ENCODE measurements around the gene PDE1C. TPM values are rescaled to one million over a fixed set of nuclear protein-coding genes. Genes with fewer than 3 reads are reported as not detected.

PDE1C gene
- total RNA-seq, 8 experiments from 2014 or later = 0.49 to 140 (median 19.3) TPM

DNA sequence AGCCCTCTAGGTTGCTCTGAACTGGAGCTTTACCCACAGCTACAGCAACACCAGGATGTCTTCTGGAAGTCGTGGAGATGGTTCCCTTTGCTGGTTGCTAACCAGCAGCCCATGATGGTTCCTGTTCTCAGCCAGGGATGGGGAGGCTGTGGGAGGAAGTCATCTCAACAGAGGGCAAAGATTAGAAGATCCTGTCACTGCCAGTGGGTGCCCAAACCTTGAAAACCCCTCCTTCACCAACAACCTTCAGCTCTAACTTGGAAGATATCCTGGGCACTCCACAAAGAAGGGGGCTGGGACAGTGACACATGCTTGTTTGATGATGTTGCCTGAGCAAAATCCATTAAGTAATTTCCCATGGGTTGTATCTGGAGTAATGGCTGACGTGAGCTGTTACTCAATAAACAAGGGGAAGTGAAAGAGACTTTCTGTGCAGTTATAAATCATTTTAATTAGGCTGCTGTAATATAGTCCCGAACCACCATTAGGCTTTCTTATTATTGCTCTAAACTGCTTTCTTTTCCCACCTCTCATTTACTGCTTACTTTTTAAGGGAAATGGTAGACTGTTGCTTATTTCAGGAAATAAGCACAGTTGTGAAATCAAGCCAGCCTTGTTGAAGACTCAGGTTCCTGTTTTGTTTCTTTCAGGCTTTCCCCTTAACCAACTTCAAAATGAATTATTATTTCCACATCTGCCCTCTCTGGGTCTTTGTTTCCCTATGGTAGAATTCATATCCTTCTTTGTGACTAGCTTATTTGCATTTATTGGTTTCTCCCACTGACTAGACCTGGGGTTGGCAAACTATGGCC lies 258.4 kb downstream of the PDE1C start:
- peaks cover 14 to 24% of the 10 kb centered on the region in 2 donors for H3K4me1 ChIP-seq (replicated peaks in 1 of 2)
- H3K27ac ChIP-seq = peak overlapping the region; percentile 40 to 68
- in situ Hi-C loops (cut with MboI; ENCODE audit: low pct_unique_long_range_greater_than_20kb in 2 of 9, low sequenced_read_pairs in 9 of 9, unreplicated experiment in 9 of 9) = no loop called here
- no peak overlapping the region for H3K4me3 ChIP-seq
- peak in 7 of 8 experiments; percentile 81 to 99 (median 99) for ATAC-seq (replicated peaks in 6 of 8)
- 0 to 58% (median 42%) methylated on average over 1 to 3 of the region's 3 CpGs; no CpG with 5 or more reads in 3 of the 10 experiments for WGBS, 10 experiments

DNA sequence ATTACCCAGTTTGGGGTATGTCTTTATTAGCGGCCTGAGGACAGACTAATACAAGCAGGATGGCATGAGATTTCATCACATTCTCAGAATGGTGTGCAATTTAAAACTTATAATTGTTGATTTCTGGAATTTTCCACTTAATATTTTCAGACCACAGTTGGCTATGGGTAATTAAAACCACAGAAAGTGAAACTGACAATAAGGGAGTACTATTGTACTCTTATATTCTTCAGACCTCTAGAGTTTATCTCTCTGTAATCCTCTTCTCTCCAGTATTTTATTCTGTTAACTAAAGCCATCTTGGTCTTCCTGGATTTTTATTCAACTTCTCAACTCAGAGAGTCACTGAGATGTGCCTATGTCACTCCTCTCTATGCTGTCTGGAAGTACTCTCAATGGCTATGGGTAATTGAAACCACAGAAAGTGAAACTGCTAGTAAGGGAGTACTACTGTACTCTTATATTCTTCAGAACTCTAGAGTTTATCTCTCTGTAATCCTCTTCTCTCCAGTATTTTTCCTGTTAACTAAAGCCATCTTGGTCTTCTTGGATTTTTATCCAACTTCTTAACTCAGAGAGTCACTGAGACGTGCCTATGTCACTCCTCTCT lies 264.9 kb downstream of the PDE1C start:
- ATAC-seq (replicated peaks in 6 of 8) = peak in 2 of 8 experiments; percentile 80 to 86

DNA sequence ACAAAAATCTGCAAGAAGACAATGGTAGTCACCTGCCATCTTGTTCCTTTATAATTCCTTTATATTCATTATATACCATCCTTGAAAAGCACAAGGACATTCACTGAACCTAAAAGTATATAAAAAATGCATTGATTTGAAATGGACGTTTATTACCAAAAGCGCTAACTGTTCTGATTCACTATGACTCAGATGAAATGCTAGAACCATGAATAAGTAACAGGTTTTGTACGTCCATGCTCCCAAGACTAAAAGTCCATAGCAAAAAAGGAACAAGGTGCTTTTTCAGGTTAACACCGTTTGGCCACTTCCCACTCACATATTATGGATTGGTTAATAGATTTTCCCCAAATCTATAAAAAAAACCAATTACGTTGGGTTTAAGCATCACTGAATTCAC lies 273.8 kb downstream of the PDE1C start:
- WGBS, 10 experiments = 0 to 100% (median 77%) methylated on average over 1 to 5 of the region's 5 CpGs
- Histone ChIP-seq H3K4me1 (replicated peaks in 1 of 2) (no peaks in the 10 kb centered on the region), H3K4me3 (no peak overlapping the region), H3K27ac (no peak overlapping the region)
- no peak for ATAC-seq (replicated peaks in 6 of 8)
- in situ Hi-C loops (cut with MboI; ENCODE audit: low pct_unique_long_range_greater_than_20kb in 2 of 9, low sequenced_read_pairs in 9 of 9, unreplicated experiment in 9 of 9) = no loop called here

More for the DNA sequence above, 264.9 kb downstream of the PDE1C start:
- no peak overlapping the region for H3K4me3 ChIP-seq
- WGBS, 10 experiments = 25 to 86% (median 81%) methylated on average over 1 to 2 of the region's 2 CpGs; no CpG with 5 or more reads in 2 of the 10 experiments
- no peak overlapping the region for H3K27ac ChIP-seq
- peaks cover 0 to 3% of the 10 kb centered on the region in 2 donors for H3K4me1 ChIP-seq (replicated peaks in 1 of 2)
- in situ Hi-C loops (cut with MboI; ENCODE audit: low pct_unique_long_range_greater_than_20kb in 2 of 9, low sequenced_read_pairs in 9 of 9, unreplicated experiment in 9 of 9) = no loop called here

DNA sequence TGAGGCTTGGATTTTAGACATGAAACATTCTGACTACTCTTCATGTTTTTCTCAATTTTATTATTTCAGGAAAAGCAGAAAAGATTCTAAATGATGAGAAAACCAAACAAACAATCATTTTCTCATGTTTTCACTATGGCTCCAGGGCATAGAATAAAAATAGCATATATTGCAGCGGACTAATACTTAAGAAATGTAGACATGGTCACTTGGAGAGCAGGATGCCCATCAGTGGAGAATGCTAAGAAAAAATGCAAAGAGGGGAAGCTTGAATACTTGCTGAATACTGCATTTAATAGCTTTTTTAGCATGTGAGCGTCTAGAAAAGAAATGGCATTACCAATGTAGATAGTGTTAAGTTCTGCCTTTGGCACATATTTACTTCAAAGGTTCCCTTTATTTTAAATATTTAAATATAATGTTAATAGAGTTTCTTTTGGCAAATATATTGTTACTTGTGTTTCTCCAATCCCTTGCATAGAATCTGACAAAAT lies 275.3 kb downstream of the PDE1C start:
- Histone ChIP-seq H3K27ac (no peak overlapping the region), H3K4me3 (no peak overlapping the region), H3K4me1 (replicated peaks in 1 of 2) (peaks cover 0 to 2% of the 10 kb centered on the region in 2 donors)
- WGBS, 10 experiments = 0 to 100% (median 52%) methylated on average over 1 to 2 of the region's 2 CpGs
- peak in 3 of 8 experiments; percentile 50 to 91 (median 50) for ATAC-seq (replicated peaks in 6 of 8)
- in situ Hi-C loops (cut with MboI; ENCODE audit: low pct_unique_long_range_greater_than_20kb in 2 of 9, low sequenced_read_pairs in 9 of 9, unreplicated experiment in 9 of 9) = no loop called here

DNA sequence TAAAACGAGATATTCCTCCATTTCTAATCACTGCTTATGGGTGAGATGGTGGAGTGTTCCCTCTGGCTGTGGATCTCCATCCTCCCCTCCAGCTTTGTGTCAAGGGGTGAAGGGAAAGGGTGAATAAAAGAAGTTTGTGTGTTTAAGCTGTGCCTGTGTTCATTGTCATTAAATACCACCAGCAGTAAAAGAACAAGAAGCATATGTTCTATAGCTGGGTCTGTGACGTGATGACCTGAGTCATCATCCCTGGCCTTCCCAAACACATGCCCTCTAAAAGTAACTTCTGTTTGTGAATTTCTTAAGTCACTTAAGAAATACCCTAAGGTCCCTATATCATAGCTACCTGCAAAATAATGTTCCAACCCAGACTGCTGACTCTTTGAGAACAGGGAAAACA lies 278.3 kb downstream of the PDE1C start:
- WGBS, 10 experiments = 26 to 100% (median 60%) methylated on average over 1 to 2 of the region's 2 CpGs; no CpG with 5 or more reads in 2 of the 10 experiments
- Histone ChIP-seq H3K4me1 (replicated peaks in 1 of 2) (peaks cover 15 to 19% of the 10 kb centered on the region in 2 donors), H3K27ac (no peak overlapping the region), H3K4me3 (no peak overlapping the region)
- ATAC-seq (replicated peaks in 6 of 8) = peak in 1 of 8 experiments; percentile 2
- in situ Hi-C loops (cut with MboI; ENCODE audit: low pct_unique_long_range_greater_than_20kb in 2 of 9, low sequenced_read_pairs in 9 of 9, unreplicated experiment in 9 of 9) = no loop called here

DNA sequence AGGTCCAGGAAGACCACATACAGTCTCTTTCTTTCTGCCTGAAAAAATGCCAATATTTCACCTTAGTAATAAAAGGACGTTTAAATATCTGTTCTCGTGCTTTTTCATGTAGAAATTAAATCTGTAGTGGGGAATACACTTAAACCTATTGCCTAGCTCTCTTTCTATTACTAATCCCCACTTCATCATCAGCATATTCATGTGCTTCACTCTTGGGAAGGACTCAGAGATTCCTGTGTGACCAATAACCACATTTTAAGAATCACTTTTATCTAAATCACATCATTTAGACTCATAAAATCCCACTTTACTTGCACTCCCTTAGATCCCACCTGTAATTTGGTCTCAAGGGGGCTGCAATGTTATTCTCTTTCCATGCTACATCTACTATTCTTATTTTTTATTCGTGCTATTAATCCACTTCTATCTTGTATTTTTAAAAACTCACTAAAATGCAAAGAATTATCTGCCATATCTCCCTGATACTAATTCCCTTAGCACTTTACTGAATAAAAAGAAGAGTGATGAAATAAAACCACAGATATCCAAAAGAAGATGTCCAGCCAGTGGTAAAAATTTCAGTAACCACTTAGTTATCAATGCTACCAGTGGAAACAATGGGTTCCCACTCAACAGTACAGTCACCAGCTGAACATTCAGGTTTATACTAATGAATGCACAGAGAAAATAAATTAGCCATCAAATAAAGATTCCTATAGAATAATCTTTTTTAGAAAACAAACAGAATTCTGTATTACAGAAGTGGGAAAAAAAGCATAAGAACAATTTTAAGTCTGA lies 281.1 kb downstream of the PDE1C start:
- Histone ChIP-seq H3K4me1 (replicated peaks in 1 of 2) (peaks cover 15 to 19% of the 10 kb centered on the region in 2 donors), H3K27ac (peak overlapping the region in 1 of 2 donors; percentile 48), H3K4me3 (no peak overlapping the region)
- in situ Hi-C loops (cut with MboI; ENCODE audit: low pct_unique_long_range_greater_than_20kb in 2 of 9, low sequenced_read_pairs in 9 of 9, unreplicated experiment in 9 of 9) = no loop called here
- WGBS, 10 experiments = 0 to 93% (median 55%) methylated on average over 2 to 3 of the region's 3 CpGs; no CpG with 5 or more reads in 1 of the 10 experiments
- peak in 4 of 8 experiments; percentile 19 to 55 (median 31) for ATAC-seq (replicated peaks in 6 of 8)

DNA sequence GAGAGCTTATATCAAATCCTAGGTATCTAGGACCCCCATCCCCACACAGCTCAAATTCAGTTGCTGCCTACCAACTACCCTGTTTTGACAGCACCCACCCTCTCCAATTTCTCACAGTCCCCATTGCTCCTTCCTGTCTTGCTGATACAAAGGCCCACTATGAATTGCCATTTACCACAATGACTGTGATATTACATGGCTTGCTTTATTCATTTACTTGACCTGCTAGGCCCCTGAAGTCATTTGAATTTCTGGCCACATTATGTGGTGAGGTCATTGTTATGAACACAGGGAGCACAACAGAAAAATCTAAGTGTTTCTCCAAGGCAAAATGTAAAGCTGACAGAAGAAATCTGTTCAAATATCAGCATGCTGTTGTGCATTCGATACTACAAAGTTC lies 281.8 kb downstream of the PDE1C start:
- WGBS, 10 experiments = 0 to 100% (median 64%) methylated on average over 1 of the region's 1 CpG; no CpG with 5 or more reads in 1 of the 10 experiments
- peak overlapping the region in 1 of 2 donors; percentile 48 for H3K27ac ChIP-seq
- no peak overlapping the region for H3K4me3 ChIP-seq
- in situ Hi-C loops (cut with MboI; ENCODE audit: low pct_unique_long_range_greater_than_20kb in 2 of 9, low sequenced_read_pairs in 9 of 9, unreplicated experiment in 9 of 9) = no loop called here
- peak; percentile 37 to 91 (median 69) for ATAC-seq (replicated peaks in 6 of 8)
- H3K4me1 ChIP-seq (replicated peaks in 1 of 2) = peaks cover 15 to 19% of the 10 kb centered on the region in 2 donors

DNA sequence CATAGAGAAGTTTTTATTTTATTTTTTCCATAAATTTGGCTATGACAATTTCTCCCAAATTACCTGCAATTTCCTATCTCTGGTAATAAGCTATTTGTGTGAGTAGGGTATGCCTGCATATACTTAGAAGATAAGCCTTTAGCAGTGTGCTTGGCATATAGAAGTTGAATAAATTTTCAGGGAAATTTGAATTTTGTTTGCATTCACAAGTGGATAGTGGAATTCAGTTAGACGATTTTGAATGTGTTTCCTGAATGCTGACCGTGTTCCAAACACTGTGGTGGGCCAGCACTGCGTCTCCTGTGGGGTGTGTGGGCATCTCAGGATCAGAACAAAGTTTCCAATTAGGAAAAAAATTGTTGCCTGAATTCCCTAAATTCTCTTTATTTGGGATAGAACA lies 283.9 kb downstream of the PDE1C start:
- Histone ChIP-seq H3K4me3 (no peak overlapping the region), H3K4me1 (replicated peaks in 1 of 2) (peaks cover 20 to 29% of the 10 kb centered on the region in 2 donors), H3K27ac (no peak overlapping the region)
- 0 to 100% (median 40%) methylated on average over 1 to 3 of the region's 3 CpGs; no CpG with 5 or more reads in 1 of the 10 experiments for WGBS, 10 experiments
- in situ Hi-C loops (cut with MboI; ENCODE audit: low pct_unique_long_range_greater_than_20kb in 2 of 9, low sequenced_read_pairs in 9 of 9, unreplicated experiment in 9 of 9) = no loop called here
- ATAC-seq (replicated peaks in 6 of 8) = no peak

DNA sequence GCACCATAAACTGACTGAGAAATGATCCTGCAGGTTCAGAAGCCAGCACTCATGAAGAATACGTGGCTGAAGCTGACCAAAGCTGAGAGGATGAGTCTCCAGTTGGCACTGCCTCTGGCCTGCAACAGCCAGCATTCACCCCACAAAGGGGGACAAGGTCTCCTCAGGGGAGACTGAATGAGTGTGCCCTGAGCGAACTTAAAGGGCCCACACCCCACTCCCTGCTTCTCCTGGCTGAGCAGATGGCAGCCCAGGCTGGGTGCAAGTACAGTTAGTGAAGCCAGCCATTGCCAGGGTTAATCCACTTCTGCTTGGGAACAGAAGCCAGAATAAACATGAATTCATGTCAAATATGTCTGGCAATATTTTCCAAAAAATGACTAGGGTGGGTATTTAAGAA lies 285.1 kb downstream of the PDE1C start:
- no peak overlapping the region for H3K27ac ChIP-seq
- WGBS, 10 experiments = 0 to 79% (median 43%) methylated on average over 1 to 2 of the region's 2 CpGs; no CpG with 5 or more reads in 6 of the 10 experiments
- in situ Hi-C loops (cut with MboI; ENCODE audit: low pct_unique_long_range_greater_than_20kb in 2 of 9, low sequenced_read_pairs in 9 of 9, unreplicated experiment in 9 of 9) = no loop called here
- H3K4me1 ChIP-seq (replicated peaks in 1 of 2) = peaks cover 24 to 32% of the 10 kb centered on the region in 2 donors
- no peak for ATAC-seq (replicated peaks in 6 of 8)
- no peak overlapping the region for H3K4me3 ChIP-seq

DNA sequence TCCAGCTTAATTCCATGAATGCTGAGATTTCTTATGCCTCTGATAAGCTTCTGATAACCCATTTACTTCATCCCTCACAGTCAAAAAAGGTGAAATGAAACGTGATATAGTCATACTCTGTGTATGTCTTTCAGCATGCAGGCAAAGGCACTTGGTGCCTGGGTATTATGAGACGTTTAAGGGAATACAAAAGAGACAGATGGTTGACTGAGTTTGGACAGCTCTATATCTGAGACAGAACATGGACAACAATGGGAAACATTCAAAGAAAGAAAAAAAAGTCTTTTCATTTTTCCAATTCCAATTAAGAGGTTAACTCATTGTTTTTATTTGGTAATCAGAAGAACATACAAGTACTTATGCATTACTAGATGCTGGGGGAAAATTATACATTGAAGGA lies 287.0 kb downstream of the PDE1C start:
- Histone ChIP-seq H3K27ac (no peak overlapping the region), H3K4me1 (replicated peaks in 1 of 2) (peaks cover 10 to 16% of the 10 kb centered on the region in 2 donors), H3K4me3 (no peak overlapping the region)
- in situ Hi-C loops (cut with MboI; ENCODE audit: low pct_unique_long_range_greater_than_20kb in 2 of 9, low sequenced_read_pairs in 9 of 9, unreplicated experiment in 9 of 9) = no loop called here
- WGBS, 10 experiments = 0 to 61% (median 34%) methylated on average over 1 to 2 of the region's 2 CpGs
- no peak for ATAC-seq (replicated peaks in 6 of 8)

DNA sequence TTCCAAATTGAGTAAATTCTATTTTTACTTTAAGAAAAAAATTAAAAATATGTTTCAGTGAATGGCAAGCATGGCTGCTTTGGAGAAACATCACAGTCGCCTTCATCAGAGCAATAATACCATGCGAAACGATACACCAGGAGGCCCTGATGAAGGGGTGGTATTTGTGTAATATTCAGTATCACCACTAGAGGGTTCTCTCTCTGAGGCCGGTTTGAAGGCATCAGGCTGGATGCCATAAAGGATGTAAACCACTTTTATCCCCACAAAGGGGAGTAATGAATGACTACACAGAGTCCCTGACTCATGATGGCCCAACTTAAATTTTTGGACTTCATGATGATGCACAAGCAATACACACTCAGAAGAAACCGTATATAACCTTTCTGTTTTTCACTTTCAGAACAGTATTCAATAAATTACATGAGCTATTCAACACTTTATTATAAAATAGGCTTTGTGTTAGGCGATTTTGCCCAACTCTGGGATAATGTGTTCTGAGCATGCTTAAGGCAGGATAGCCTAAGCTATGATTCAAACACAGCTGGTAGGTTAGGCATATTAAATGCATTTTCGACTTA lies 287.7 kb downstream of the PDE1C start:
- Histone ChIP-seq H3K27ac (no peak overlapping the region), H3K4me1 (replicated peaks in 1 of 2) (peaks cover 9 to 13% of the 10 kb centered on the region in 2 donors), H3K4me3 (no peak overlapping the region)
- peak in 6 of 8 experiments; percentile 39 to 78 (median 64) for ATAC-seq (replicated peaks in 6 of 8)
- WGBS, 10 experiments = 5 to 76% (median 52%) methylated on average over 2 to 6 of the region's 7 CpGs
- in situ Hi-C loops (cut with MboI; ENCODE audit: low pct_unique_long_range_greater_than_20kb in 2 of 9, low sequenced_read_pairs in 9 of 9, unreplicated experiment in 9 of 9) = no loop called here

DNA sequence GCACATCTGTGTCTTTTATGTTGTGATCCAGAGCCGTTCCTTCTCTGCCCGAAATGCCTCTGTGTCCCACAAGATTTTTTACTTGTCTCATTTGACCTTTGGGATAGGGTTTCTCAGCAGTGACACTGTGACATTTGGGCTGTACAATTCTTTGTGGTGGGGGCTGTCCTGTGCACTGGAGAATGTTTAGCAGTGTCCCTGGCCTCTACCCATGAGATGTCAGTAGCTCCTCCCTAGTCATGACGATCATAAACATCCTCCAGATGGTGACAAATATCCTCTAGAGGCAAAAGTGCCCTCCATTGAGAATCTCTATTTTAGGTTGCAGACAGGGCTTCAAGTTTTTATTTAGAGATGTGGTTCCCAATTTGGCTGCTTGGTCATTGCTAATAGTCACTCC lies 291.9 kb downstream of the PDE1C start:
- 0 to 80% (median 60%) methylated on average over 1 to 2 of the region's 3 CpGs; no CpG with 5 or more reads in 5 of the 10 experiments for WGBS, 10 experiments
- no peak for ATAC-seq (replicated peaks in 6 of 8)
- H3K27ac ChIP-seq = no peak overlapping the region
- H3K4me3 ChIP-seq = no peak overlapping the region
- in situ Hi-C loops (cut with MboI; ENCODE audit: low pct_unique_long_range_greater_than_20kb in 2 of 9, low sequenced_read_pairs in 9 of 9, unreplicated experiment in 9 of 9) = no loop called here
- H3K4me1 ChIP-seq (replicated peaks in 1 of 2) = peaks cover 11 to 20% of the 10 kb centered on the region in 2 donors
